GM19328 (cell line): ENCODE data around the gene SVIL.
"Not testable (repeated sequence)": the region's sequence is repeated elsewhere in the genome, so short reads cannot be mapped to it uniquely, and the experiment has no call there.

Experiments used
- ATAC-seq: cut with Tn5 transposase; IDR thresholded peaks from one replicate; pipeline ENCODE4 v1.9.1; 2021; ENCODE audit warnings: mild to moderate bottlenecking, moderate library complexity; ENCODE audit not compliant: unreplicated experiment

The SVIL gene

DNA sequence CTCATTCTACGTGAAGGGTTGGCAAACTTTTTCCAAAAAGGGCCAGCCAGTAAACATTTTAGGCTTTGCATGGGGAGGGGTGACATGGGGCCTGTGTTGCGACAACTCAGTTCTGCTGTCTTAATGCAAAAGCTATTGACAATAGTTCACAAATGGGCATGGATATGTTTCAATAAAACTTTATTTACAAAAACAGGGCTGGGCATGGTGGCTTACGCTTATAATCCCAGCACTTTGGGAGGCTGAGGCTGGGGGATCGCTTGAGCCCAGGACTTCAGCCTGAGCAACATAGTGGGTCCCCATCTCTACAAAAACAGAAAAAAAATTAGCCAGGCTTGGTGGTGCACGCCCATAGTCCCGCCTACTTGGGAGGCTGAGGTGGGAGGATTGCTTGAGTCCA lies 141.1 kb downstream of the SVIL start:
- no peak for ATAC-seq

DNA sequence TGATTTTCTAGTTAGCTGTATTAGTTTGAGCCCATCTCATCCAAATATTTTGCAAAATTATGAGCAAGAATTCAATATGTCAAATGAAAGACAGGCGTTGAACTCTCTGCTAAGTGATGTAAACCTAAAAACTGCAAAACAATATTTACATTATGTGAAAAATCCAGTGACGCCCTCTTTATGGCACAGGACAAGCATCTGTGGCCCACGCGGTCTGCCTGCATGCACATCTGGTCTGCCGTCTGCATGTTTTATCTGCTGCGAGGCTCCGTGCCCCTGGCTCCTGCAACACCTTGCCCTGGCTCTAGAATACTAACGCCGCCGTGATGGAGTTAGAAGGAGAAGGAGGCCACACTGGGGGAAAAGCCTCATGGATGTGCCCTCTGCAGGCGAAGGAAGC lies 142.0 kb downstream of the SVIL start:
- no peak for ATAC-seq

DNA sequence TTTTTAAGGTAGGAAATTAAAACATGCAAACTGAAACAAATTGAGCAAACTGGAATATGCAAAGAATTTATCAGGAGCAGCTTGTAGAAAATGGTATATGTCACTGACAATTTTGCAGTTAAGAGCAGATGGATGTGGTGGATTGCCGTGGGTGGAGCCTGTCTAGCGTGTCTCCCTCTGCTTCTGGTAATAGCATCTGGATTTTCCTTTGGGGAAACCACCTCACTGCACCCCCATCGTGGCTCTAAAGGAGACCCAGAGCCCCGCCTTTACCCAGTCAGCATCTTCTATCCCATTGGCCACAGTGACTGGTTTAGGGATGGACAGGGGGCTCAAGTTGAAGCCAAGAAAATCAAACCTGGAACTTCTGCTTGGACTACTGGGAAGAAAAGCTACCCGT lies 142.9 kb downstream of the SVIL start:
- no peak for ATAC-seq

DNA sequence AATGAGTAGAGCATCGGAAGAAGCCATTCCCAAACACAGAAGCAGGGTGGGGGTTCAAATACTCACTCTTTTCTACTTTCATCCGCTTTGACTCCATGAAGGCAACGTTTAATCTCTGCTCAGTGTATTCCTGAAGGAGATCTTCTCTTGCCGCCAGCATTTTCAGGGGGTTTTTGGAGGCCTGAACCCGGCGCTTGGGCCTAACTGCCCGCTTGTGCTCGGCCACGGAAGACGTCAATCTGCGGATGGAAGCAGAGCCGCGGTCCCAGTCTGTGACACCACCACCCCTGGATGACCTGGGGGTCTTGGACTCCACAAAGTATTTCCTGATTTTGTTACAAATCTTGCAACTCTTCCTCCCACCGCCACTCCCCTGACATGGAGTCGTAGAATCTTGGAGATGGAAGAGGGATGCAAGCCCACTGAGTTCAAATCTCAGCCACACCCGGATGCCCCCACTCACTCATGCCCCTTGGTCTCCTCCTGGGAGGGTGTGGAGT lies 143.9 kb downstream of the SVIL start:
- not testable (repeated sequence) for ATAC-seq

DNA sequence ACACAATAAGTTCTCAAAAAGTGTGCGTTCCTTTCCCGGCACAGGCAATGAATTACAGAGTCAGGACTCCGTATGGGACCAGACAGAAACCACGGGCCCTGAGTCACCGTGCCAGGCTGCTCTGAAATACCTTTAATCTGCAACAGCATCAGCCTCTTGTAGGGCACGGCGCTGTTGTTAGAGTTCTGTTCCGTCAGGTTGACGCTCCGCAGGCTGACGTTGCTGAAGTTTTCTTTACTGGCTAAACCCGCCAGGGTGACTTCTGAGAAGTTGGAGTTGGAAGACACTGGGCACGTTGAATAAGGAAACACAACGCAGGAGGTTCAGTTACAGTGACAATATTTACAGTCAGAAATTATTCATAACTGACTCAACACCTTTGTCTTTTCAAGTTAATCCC lies 146.3 kb downstream of the SVIL start:
- not testable (repeated sequence) for ATAC-seq

DNA sequence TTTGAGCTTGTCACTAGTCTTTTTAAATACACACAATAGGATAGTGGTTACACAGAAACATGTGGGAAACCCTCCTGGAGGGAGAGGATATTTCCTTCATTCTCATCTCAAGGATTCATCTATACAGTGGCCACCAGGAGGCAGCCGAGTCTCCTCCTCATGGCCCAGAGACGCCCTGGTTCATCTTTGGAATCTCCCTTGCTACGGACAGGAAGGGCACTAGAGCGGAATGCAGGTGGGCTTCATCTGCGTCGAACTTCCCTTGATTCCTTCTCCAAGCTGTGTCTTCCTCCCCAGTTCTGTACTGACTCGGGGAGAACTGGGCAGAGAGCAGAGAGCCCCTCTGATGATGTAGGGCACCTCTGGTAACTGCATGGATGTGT lies 146.9 kb downstream of the SVIL start:
- ATAC-seq, result not testable (repeated sequence)

DNA sequence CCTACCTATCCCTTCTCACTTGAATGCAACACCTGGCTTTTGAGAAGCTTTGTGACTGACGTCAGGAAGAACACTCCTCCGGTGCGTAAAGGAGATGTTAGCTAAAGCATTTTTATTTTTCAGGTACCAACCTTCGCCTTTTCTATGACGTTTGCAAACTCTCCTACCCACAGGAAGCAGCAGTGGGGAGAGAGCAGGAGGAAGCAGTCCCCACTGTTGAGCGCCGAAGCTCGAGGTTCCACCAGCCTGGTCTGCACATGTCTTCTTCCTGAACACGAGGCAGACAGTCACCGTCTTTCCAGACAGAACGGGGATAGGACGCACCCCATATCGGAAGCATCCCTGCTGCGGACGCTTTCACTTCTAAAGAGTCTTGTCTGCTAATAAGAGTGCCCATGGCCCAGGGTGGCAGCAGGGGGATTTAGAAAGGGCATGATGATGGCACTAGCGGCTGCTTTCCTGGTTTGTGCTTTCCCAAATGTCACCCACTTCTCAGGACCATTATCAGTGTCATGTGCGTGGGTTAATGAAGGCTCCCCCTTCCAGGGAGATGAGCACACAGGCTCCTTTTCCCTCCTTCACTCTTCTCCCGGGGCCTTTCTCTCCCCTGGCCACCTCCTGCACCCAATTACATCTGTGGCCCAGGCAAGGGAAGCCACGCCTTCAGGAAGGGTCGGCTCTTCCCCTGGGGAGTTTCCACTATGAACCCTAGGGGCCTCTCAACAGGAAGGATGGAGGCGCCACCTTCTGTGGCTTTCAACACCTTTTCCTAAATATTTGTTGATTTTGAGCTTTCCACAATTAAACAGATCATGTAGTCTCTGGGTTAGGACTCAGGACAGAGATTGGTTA lies 147.5 kb downstream of the SVIL start:
- ATAC-seq, result not testable (repeated sequence)

DNA sequence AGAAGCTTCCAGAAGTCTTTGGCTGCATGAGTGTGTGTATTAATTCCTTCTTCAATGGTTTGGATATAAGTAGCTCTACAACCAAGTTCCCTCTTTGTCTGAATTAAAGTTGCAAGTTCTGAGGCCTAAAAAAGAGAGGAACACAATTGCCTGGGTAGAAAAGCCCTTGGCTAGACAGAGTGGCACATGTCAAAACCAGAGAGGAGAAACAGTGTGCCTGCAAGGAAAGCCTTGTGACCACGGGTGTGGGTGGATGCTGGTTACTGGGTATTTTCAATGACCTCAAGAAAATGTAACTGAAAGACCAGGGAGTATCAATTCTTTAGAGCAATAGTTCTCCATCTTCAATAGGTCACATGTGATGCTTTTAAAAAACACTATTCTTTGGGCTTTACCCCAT lies 148.3 kb downstream of the SVIL start:
- no peak for ATAC-seq

DNA sequence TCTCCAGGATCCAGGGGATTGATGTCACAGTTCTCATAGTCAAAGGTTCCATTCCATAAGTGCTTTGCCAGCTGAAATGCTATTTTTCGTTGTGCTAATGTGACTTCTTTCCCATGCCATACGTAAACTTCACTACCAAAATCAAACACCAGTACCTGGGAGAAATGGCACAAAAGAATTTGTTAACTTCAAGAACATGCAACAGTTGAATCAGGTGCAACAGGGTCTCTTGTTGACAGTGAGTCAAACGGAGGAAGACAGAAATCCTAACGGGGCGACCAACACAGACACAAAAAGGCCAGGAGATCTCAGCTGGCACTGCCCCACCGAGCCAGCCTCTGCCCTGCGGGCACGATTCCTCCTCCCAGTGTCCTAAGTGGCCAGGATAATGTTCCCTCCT lies 150.1 kb downstream of the SVIL start:
- ATAC-seq, result not testable (repeated sequence)

DNA sequence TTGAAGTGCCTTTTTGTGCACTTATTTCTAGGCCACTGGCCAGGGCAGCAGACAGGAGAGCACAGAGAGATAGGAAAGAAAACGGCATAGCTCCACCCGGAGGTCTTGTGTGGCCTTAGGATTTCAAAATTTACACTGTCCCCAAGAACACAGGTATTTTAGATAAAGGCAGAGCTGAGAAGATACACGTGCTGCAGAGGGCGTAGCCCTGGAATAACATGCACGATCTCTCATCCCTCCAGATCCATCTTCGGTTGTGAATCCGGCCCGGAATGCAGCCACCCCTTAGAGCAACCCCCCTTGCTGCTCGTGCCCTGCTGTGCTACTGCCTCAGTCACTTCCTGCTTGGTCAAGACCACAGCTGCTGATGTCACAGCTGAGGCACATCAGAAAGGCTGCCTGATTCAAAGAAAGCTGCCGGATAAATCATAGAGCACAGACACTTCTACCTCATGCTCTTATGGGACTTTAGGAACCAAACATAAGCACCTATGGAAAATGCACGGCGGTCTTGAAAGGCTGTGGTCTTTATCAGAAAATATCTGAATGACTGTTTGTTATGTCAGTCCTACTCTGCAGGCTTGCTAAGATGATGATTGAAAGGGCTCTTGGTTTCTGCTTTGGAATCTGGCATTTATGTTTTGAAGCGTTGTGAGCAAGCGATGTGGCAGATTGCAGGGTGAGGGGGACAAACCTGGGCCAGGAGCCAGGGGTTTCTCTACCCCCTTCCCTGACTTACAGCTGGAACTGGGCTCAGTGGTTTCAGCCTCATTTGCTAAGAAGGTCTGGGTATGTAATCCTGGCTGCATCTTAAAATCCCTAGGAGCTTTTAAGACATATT lies 152.0 kb downstream of the SVIL start:
- no peak for ATAC-seq

DNA sequence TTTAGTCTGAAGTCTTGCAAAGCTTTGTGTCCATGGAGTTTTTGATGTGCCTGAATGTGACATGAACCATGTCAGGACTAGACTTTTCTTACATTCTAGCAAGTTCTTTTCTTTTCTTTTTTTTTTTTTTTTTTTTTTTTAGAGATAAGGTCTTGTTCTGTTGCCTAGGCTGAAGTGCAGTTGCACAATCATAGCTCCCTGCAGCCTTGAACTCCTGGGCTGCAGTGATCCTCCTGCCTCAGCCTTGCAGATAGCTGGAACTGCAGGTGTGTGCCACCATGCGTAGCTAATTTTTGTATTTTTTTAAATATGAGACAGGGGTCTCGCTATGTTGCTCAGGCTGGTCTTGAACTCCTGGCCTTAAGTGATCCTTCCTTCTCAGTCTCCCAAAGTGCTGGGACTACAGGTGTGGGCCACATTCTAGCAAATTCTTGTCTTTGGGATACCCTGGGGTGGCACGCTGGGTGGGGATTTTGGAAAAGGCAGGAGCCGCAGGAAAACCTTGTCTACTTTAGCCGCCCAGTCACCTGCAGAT lies 152.8 kb downstream of the SVIL start:
- no peak for ATAC-seq

DNA sequence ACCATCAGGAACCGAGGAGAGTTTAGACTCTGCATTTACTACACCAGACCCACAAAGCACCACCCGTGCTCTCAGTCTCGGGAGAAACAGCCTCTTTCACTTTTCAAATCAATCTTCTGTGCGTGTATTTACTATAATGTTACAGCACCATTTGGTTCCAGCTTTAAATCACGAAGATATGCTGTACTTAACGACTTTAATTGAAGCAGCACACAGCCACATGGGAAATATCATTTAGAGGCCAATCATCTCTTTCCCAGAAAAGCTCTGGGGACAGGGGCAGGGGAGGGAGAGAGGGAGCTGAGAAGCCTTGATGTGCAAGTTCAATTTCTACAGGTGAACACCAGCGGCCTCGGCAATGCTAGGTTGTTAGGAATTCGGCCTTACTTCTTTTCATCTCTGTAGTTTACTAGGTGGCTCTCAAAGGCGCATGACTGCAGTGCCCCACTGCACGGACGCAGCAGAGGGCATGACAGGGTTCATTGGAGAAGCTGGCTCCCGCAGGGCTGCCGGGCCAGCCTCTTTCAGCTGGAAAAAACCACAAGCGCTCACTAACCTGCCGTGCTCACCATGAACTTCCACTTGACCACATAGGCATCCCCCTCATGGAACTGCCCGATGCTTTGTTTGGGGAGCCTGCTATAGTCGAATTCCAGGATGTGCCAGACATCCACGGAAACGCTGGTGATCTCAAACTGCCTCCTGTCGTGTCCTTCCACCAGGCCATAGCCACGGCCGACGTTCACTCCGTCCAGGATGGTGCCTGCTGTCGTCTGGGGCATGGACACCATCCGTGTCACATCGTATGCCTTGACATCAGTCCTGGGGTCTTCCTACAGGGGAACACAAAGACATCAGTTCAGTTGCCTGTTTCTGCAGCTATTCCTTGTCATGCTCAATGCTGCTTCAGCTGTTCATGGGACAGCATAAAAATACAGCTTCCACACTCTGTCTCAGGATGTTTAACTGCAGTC lies 154.5 kb downstream of the SVIL start:
- no peak for ATAC-seq

DNA sequence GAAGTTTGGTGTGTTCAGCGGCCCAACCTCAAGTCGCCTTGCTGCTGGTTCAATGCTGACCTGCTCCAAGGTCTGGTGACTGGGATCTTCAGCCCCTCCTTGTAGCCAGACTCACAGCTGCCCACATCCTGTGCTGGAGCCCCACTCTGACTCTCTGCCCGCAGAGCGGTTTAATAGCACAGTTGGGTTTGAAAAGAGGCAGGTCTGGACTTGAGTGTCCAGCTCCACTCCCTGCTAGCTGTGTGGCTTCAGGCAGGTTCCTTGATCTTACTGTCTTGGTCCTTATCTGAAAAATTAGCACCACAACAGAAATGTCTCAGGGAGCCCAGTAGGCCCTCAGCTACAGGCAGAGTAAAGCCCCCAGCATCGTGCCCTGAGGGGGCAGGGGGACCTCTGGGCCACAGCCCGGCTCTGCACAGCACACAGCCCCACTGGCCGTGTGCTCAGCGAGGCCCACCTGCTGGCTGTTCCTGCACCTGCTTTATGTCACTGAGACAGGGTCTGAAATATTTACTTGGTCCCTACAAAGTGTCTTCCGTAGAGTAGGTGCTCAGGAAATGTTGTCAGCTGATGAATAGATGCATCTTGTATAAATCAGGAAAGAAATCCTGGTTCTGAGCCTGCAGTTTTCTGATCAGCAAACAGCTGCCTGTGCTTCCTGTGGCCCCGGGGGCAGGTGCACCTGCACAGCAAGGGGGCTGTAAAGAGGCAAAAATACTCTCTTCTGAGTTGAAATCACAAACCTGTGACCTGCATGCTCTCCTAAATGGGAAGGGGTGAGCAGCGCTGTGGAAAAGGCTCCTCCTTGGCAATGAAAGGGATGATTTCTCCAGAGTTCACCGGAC lies 155.5 kb downstream of the SVIL start:
- no peak for ATAC-seq

DNA sequence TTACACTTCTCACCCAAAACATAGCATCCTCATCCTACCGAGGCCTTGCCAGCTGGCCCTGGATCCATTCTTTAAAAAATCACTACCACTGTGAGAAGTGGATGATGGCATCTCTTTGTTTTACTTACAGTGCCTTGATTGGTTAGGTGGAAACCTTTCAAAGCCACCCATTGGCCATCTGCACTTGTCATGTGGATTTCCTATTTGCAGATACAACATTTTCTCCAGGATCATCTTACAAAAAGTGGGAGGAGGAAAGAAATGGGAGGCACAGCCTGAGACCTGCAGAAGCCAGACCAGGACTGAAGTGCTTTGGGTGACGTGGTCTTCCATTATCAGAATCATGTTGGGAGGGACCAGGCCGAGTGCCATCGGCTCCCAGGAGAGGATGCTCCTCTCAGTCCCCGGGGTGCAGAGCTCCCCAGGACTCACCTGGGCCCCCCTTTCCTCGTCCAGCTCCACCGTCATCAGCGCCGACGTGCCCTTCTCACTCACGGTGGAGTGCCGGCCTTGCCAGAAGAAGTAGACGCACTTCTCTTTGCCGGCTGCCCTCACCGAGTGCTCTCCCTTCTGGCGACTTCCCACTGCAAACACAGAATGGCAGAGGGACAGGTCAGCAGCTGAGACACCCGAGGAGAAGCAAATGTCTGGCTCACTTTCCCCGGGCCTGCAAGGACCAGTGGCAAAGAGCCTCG lies 161.2 kb downstream of the SVIL start:
- no peak for ATAC-seq

DNA sequence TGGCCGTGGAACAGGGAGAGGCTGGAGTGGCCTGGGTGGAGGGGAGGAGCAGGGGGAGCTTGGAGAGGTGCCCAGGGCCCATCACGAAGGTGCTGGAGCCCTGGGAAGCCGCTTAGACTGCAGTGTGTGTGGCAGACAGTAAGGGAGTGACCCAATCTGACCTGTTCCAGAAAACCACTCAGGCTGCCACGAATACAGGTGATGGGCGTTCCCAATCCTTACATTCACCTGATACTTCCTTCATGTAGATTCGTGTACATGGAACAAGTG lies 161.7 kb downstream of the SVIL start:
- ATAC-seq, result no peak

DNA sequence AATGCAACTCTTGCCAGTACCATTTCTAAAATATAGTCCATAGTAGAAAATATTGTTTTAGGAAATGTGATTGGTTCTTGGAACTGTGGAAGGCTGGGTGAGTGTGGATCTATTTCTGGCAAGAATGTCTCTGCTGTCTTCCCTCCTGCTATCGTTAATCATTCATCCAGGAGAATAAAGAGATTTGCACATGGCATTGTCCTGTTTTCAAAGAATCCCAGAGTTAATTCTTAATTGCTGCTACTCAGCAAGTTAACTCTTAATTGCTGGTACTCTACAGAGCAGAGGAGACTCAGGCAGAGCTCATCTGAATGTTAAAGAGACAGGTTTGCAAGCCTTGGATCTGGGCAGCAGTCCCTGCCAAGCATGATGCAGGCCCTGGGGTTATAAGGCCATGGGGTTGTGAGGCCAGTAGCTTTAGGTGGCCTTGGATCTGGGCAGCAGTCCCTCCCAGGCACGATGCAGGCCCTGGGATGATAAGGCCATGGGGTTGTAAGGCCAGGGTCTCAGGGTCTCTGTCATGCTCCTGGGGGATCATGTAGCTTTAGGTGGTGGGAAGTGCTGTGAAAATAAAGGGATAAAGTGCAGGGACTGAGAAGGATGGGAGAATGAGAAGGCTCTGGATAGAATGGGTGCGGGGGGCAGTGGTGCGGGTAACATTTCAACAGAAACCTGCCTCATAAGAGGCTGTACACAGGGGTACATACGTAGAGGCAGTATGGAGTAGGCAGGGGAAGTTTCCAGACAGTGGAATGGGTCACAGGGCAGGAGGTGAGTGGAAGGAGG lies 162.3 kb downstream of the SVIL start:
- no peak for ATAC-seq

DNA sequence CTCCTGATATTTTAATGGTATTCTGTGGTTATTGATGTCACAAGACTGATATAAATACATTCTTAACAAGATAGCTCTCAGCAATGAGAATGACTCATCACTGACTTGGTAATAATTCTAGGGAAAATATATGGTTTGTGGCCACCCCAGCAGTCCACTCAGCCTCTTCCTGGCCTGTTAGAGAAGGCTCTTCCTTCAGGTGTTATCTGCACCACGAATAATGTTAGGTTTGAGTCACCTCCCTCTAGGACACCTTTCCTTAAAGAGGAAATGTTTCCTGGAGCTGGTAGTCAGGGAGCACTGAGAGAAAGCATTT lies 163.3 kb downstream of the SVIL start:
- no peak for ATAC-seq

DNA sequence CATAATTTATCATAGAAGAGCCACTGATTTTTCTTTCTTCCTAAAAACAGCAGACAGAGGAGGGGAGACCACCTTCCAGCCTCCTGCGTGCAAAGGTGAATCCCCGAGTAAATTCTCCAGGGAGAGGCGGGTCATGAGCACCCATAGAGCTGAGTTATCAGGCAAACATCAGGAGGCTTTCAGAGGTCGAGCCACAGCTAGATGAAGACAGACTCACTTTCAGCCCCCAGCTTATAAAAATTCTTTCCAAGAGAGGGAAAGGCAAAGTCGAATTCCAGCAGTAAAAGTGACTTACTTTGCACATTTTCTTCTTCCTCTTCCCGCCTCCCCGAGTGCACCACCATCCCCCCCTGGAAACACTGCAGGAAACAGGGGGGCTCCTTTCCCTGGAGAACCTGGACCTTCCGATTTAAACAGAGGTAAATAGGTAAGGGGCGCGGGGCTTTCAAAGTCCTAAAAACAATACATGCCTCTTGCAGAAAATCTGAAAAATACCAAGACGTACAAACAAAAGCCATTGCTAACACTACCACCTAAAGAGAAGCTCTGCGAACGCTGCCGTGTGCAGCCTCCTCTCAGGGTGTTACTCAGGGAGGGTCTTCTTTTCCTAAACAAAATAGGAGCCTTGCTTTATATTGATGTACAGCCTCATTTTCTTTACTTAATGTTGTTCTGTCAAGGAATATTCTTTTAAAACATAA lies 163.8 kb downstream of the SVIL start:
- ATAC-seq, result no peak
